ENCODE measurements around the gene ADGRL2.

DNA sequence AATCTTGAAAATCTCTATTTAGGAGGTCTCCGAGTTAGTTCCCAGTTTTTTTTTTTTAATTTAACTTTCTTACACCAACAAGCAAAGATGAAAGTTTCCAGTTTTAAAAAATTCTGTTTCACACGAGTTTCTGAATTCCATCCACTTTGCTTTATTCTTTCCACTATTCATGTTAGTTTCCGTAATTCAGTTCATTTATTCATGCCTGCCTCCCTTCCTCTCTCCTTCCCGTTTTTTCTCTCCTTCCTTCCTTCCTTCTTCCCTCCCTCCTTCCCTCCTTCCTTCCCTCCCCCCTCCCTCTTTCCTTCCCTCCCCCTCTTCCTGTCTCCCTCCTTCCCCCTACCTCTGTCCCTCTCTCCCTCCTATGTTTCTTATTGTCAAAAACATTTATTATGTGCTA lies 22.3 kb downstream of the ADGRL2 start:
- no peak for TF ChIP-seq ZNF274 (IDR thresholded peaks at IDR 0.05; ENCODE audit: low read depth, low read length)
- no peak for TF ChIP-seq YY1 (IDR thresholded peaks at IDR 0.05; ENCODE audit: insufficient read depth, insufficient read length)

Measured in NT2/D1 (cell line).